OCI-LY7 (cell line): ENCODE measurements around the gene ZMIZ2.

ENCODE experiments used
- EZH2phosphoT487 ChIP-seq: fragments of 200-600 bp; sonication (generic); IDR thresholded peaks from 2 replicates; pipeline ENCODE4 v1.6.1; 2018; ENCODE audit warnings: low read depth, borderline replicate concordance, mild to moderate bottlenecking, mixed run types, antibody characterized with exemption, low read length, moderate library complexity, mixed read lengths
- TF ChIP-seq, protein P1 (sequence below): fragments of 200-600 bp; sonication (generic); conservative IDR thresholded peaks from 2 replicates; pipeline ENCODE4 v1.5.1; 2014; ENCODE audit warnings: mild to moderate bottlenecking, antibody characterized with exemption, low read length, moderate library complexity, mixed read lengths

DNA sequence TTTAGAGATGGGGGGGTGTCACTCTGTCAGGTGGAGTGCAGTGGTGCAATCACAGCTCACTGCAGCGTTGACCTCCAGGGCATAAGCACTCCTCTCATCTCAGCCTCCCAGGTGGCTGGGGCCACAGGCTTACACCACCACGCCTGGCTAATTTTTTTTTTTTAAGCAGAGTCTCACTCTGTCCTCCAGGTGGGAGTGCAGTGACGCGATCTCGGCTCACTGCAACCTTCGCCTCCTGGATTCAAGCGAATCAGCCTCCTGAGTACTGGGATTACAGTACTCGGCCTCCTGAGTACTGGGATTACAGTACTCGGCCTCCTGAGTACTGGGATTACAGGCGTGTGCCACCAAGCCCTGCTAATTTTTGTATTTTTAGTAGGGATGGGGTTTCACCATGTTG lies 24.2 kb downstream of the ZMIZ2 start:
- TF ChIP-seq, protein P1, sequence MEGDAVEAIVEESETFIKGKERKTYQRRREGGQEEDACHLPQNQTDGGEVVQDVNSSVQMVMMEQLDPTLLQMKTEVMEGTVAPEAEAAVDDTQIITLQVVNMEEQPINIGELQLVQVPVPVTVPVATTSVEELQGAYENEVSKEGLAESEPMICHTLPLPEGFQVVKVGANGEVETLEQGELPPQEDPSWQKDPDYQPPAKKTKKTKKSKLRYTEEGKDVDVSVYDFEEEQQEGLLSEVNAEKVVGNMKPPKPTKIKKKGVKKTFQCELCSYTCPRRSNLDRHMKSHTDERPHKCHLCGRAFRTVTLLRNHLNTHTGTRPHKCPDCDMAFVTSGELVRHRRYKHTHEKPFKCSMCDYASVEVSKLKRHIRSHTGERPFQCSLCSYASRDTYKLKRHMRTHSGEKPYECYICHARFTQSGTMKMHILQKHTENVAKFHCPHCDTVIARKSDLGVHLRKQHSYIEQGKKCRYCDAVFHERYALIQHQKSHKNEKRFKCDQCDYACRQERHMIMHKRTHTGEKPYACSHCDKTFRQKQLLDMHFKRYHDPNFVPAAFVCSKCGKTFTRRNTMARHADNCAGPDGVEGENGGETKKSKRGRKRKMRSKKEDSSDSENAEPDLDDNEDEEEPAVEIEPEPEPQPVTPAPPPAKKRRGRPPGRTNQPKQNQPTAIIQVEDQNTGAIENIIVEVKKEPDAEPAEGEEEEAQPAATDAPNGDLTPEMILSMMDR, result 0 out of 2 replicates have a peak, but pooled peaks have one; percentile 20
- no peak for TF ChIP-seq EZH2phosphoT487
